Astrocyte of the spinal cord (primary cell): ENCODE measurements around the gene COX19.

Experiments
- DNase-seq: peaks from one replicate; pipeline ENCODE4 v3.0.0; 2011; ENCODE audit warnings: low read depth, low spot score
- H3K4me3 ChIP-seq: 2 replicates; pipeline ENCODE4 v1.5.1; 2011; ENCODE audit warnings: low read depth, mild to moderate bottlenecking, low read length, moderate library complexity
- in situ Hi-C: cut with HindIII; loops from 2 replicates; pipeline ENCODE4 v1.10.0; 2017; ENCODE audit warnings: low sequenced_read_pairs
- TF ChIP-seq, protein P1 (sequence below): IDR thresholded peaks from 2 replicates; pipeline ENCODE4 v1.5.1; 2012; ENCODE audit warnings: low read depth, mild to moderate bottlenecking, low read length, inconsistent platforms

Gene COX19

DNA sequence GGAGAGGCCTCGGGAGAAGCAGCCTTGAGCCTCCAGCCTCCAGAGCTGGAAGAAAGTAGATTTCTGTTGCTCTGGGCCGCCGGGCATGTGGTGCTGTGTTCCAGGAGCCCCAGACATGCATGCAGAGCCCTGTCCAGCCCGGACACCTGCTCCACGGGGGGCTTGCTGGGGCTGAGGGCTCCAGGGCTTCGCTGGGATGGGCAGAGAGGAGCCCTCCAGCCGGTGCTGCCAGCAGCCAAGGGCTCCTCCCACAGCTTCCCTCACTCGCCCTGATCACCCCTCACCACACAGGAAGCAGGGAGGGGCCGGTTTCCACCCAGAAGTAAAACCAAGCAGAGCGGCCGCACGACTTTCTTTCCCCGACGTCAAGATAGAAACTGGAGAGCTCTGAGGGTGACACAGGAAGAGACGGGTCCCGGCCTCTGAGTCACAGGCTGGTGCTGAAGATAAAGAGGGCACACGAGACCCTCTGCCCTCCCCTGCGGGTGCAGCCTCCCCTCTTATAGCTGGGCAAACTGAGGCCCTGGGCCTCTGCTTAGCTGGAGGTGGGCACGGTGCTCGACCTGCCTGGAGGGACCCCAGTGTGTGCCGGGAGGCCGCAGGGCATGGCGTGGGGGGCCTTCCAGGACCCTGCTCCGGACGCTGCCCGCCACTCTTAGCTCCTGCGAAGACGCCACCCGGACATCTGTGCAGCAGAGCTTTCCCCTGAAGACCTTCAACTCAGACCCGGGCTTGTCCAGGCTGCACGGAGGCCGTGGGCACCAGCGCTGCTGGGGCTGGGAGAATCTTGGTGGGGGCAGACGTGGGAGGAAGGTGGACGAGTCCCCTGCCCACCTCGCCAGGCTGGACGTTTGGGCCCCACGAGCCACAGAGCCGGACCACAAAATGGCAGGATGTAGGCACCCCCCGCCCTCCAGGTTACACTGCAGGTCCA is 52.0 kb downstream of the COX19 start:
- DNase-seq = peak; percentile 26
- H3K4me3 ChIP-seq = no peak overlapping the region

DNA sequence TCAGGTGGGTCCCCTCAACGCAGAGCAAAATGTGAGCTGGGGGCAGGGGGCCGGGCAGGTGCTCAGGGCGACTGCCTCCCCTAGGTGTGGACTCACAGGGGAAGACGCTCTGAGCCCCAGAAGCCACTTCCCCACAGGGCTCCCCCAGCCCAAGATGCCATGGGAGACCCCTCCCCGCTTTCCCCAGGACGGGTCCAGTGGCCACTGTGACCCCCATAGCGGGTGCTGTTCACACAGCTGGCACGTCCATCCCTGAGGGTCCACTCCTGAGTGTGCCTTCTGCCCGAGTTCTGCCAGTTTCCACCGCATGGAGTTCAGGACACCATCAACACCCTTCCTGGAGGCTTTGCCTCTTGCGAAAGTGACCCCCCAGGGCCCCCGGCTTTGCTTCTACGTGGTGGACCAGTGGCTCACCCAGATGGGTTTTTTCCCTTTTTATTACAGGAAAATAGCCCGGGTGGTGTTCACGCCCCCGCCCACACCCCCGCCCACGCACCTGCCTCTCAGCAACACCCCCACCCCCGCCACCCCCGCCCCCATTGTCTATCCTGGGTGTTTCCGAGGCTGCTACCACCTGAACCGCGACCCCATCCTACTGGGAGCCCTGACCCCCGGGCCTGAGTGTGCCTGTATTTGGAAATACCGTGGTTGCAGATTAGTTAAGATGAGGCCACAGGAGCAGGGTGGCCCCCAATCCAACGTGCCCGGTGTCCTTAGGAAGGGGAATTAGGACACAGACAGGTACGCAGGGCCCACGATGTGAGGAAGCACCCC is 52.8 kb downstream of the COX19 start:
- in situ Hi-C loops = no loop called here
- no peak overlapping the region for H3K4me3 ChIP-seq
- TF ChIP-seq, protein P1, sequence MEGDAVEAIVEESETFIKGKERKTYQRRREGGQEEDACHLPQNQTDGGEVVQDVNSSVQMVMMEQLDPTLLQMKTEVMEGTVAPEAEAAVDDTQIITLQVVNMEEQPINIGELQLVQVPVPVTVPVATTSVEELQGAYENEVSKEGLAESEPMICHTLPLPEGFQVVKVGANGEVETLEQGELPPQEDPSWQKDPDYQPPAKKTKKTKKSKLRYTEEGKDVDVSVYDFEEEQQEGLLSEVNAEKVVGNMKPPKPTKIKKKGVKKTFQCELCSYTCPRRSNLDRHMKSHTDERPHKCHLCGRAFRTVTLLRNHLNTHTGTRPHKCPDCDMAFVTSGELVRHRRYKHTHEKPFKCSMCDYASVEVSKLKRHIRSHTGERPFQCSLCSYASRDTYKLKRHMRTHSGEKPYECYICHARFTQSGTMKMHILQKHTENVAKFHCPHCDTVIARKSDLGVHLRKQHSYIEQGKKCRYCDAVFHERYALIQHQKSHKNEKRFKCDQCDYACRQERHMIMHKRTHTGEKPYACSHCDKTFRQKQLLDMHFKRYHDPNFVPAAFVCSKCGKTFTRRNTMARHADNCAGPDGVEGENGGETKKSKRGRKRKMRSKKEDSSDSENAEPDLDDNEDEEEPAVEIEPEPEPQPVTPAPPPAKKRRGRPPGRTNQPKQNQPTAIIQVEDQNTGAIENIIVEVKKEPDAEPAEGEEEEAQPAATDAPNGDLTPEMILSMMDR = no peak
- no peak for DNase-seq

More for the DNA sequence above, 52.0 kb downstream of the COX19 start:
- in situ Hi-C loops = no loop called here
- TF ChIP-seq, protein P1 = no peak

- no peak for DNase-seq
- TF ChIP-seq, protein P1 = no peak
- in situ Hi-C loops = no loop called here
- no peak overlapping the region for H3K4me3 ChIP-seq
These were observed 53.6 kb downstream of the COX19 start for GRCh38 chr7:921581-922333.

- no peak for DNase-seq
- TF ChIP-seq, protein P1 = no peak
- H3K4me3 ChIP-seq = no peak overlapping the region
- in situ Hi-C loops = no loop called here
These were observed 54.3 kb downstream of the COX19 start for GRCh38 chr7:921071-921461.

DNA sequence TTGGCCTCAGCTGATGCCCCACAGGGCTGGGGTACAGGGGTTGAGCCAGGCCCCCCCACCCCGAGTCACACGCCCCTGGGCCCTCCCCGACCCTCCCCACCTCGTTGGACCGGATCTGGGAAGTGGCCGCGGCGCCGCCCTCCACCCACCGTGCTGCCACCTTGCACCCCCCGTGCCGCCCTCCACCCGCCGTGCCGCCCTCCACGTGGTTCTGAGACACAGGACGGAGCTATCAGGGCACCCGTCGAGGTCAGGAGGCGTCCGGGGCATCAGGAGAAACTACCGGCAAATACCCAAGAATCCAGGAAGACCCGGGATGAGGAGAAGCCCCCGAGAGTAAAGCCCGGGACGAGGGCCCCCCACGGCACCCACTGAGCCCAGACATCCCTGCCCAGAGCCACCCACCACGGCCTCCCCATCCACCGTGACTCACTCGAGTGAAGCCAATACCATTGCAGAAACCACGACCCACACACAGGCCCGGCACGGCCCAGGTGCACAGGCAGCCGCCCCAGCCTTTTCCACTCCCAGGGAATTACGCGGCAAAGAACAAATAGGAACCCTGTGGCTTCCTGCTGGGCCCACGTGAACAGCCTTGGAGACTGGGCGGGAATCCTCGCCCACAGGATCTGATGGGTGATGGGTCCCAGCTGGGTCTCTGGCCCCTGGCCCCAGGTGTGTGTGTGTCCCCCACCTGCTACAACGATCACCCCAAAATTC is 54.8 kb downstream of the COX19 start:
- in situ Hi-C loops = no loop called here
- TF ChIP-seq, protein P1 = no peak
- no peak overlapping the region for H3K4me3 ChIP-seq
- no peak for DNase-seq
